HEK293T (cell line): ENCODE measurements around the gene INPP5A.

ENCODE experiments used
- CTCF ChIA-PET: fragments of 350-600 bp; formaldehyde crosslinking; extraction: SDS; loops from one replicate; lab custom pipeline; 2021; ENCODE audit warnings: antibody characterized with exemption, inconsistent platforms; lab: Yijun Ruan, JAX
- POLR2A ChIA-PET: fragments of 350-600 bp; formaldehyde crosslinking; extraction: SDS; loops from one replicate; lab custom pipeline; 2020; ENCODE audit warnings: antibody characterized with exemption, inconsistent platforms; lab: Yijun Ruan, JAX
- DNase-seq: peaks from one replicate; pipeline ENCODE4 v3.0.0; 2012; ENCODE audit warnings: mixed read lengths; ENCODE audit errors: extremely low spot score
- ARNT ChIP-seq: fragments of 450-650 bp; IDR thresholded peaks from 2 replicates; pipeline ENCODE4 v1.6.1; 2017; ENCODE audit warnings: mild to moderate bottlenecking
- BHLHE40 ChIP-seq: fragments of 450-650 bp; IDR thresholded peaks from 2 replicates; pipeline ENCODE4 v1.6.1; 2016; ENCODE audit warnings: mild to moderate bottlenecking, moderate library complexity, borderline replicate concordance
- CTBP1 ChIP-seq: fragments of 450-650 bp; IDR thresholded peaks from 2 replicates; pipeline ENCODE4 v1.6.1; 2016; ENCODE audit warnings: borderline replicate concordance
- ELF4 ChIP-seq: fragments of 450-650 bp; IDR thresholded peaks from 2 replicates; pipeline ENCODE4 v1.6.1; 2017; ENCODE audit warnings: antibody characterized with exemption
- FOXA1 ChIP-seq: fragments of 450-650 bp; IDR thresholded peaks from 2 replicates; pipeline ENCODE4 v1.6.1; 2016; ENCODE audit warnings: mild to moderate bottlenecking
- FOXK2 ChIP-seq: fragments of 450-650 bp; IDR thresholded peaks from 2 replicates; pipeline ENCODE4 v1.6.1; 2016; ENCODE audit warnings: mild to moderate bottlenecking
- FOXM1 ChIP-seq: fragments of 450-650 bp; IDR thresholded peaks from 2 replicates; pipeline ENCODE4 v1.6.1; 2017; ENCODE audit warnings: mild to moderate bottlenecking, borderline replicate concordance
- HDGF ChIP-seq: fragments of 450-650 bp; IDR thresholded peaks from 2 replicates; pipeline ENCODE4 v1.6.1; 2017; ENCODE audit warnings: antibody characterized with exemption, borderline replicate concordance
- L3MBTL2 ChIP-seq: fragments of 450-650 bp; conservative IDR thresholded peaks from 2 replicates; pipeline ENCODE4 v1.6.1; 2016; ENCODE audit warnings: mild to moderate bottlenecking
- LEF1 ChIP-seq: fragments of 450-650 bp; IDR thresholded peaks from 2 replicates; pipeline ENCODE4 v1.6.1; 2017; ENCODE audit warnings: mild to moderate bottlenecking, borderline replicate concordance
- NFRKB ChIP-seq: fragments of 450-650 bp; IDR thresholded peaks from 2 replicates; pipeline ENCODE4 v1.6.1; 2016; ENCODE audit warnings: mild to moderate bottlenecking, moderate library complexity
- PKNOX1 ChIP-seq: fragments of 450-650 bp; IDR thresholded peaks from 2 replicates; pipeline ENCODE4 v1.6.1; 2016
- SP1 ChIP-seq: fragments of 450-650 bp; IDR thresholded peaks from 2 replicates; pipeline ENCODE4 v1.6.1; 2017
- SUZ12 ChIP-seq: fragments of 450-650 bp; IDR thresholded peaks from 2 replicates; pipeline ENCODE4 v1.6.1; 2016; ENCODE audit warnings: mild to moderate bottlenecking
- TARDBP ChIP-seq: fragments of 450-650 bp; IDR thresholded peaks from 2 replicates; pipeline ENCODE4 v1.6.1; 2016
- ZNF384 ChIP-seq: fragments of 450-650 bp; IDR thresholded peaks from 2 replicates; pipeline ENCODE4 v1.6.1; 2016

Gene INPP5A

GRCh38 chr10:132563485-132564248 lies 26.1 kb downstream of the INPP5A start:
- DNase-seq, result no peak
- TF ChIP-seq PKNOX1 (no peak), ELF4 (no peak), NFRKB (no peak), ZNF384 (no peak), TARDBP (no peak), FOXM1 (no peak), FOXA1 (no peak), BHLHE40 (no peak), L3MBTL2 (no peak), FOXK2 (no peak), LEF1 (no peak), SP1 (no peak), SUZ12 (no peak), CTBP1 (no peak), ARNT (no peak)
- ChIA-PET CTCF (no interaction called here), POLR2A (no interaction called here)

- no peak for DNase-seq
- TF ChIP-seq NFRKB, result no peak
- no peak for TF ChIP-seq ELF4
- TF ChIP-seq ARNT, result no peak
- no peak for TF ChIP-seq HDGF
- TF ChIP-seq PKNOX1, result no peak
- ChIA-PET CTCF (no interaction called here), POLR2A (no interaction called here)
These were observed 26.6 kb downstream of the INPP5A start for GRCh38 chr10:132564249-132564605.

- TF ChIP-seq FOXM1 (no peak), ZNF384 (no peak), PKNOX1 (no peak), ARNT (no peak), LEF1 (no peak), ELF4 (no peak), NFRKB (no peak), CTBP1 (no peak)
- ChIA-PET CTCF (no interaction called here), POLR2A (no interaction called here)
- no peak for DNase-seq
These were observed 27.1 kb downstream of the INPP5A start for GRCh38 chr10:132564690-132565089.

GRCh38 chr10:132565516-132566209 lies 28.1 kb downstream of the INPP5A start:
- ChIA-PET CTCF (no interaction called here), POLR2A (no interaction called here)
- no peak for DNase-seq
- TF ChIP-seq LEF1 (no peak), SUZ12 (no peak), HDGF (no peak), L3MBTL2 (no peak), SP1 (no peak), FOXK2 (no peak)

GRCh38 chr10:132566892-132567291 lies 29.3 kb downstream of the INPP5A start:
- ChIA-PET POLR2A (no interaction called here), CTCF (interaction anchor here (0.6 to 1.0 kb wide), 3 partner anchors 15 to 409 kb away, joined by 3 read pairs; no protein-coding TSS in a partner anchor)
- no peak for DNase-seq
- TF ChIP-seq FOXA1, result no peak
- TF ChIP-seq TARDBP, result no peak
- no peak for TF ChIP-seq CTBP1
- TF ChIP-seq SP1, result no peak
- no peak for TF ChIP-seq ARNT
- TF ChIP-seq NFRKB, result no peak
- TF ChIP-seq LEF1, result no peak
- TF ChIP-seq SUZ12, result no peak
- no peak for TF ChIP-seq ELF4
- TF ChIP-seq HDGF, result no peak
- TF ChIP-seq PKNOX1, result no peak
- no peak for TF ChIP-seq FOXK2
- TF ChIP-seq BHLHE40, result no peak
- no peak for TF ChIP-seq FOXM1

GRCh38 chr10:132570265-132570664 lies 32.7 kb downstream of the INPP5A start:
- no peak for DNase-seq
- POLR2A ChIA-PET, result no interaction called here
- TF ChIP-seq CTBP1 (no peak), PKNOX1 (no peak), TARDBP (no peak), SP1 (no peak), FOXA1 (no peak), NFRKB (no peak), ELF4 (no peak), SUZ12 (no peak), ARNT (no peak), FOXM1 (no peak), ZNF384 (no peak), LEF1 (no peak), FOXK2 (no peak)
- CTCF ChIA-PET, result interaction anchor here (0.6 kb wide), 1 partner anchor 28 kb away, joined by 3 read pairs; no protein-coding TSS in a partner anchor
